ENCODE data around the gene MDM4. TPM values are rescaled to one million over a fixed set of nuclear protein-coding genes. Genes with fewer than 3 reads are reported as not detected.

Gene MDM4
- total RNA-seq, 1 experiment from 2014 or later = 174 TPM

DNA sequence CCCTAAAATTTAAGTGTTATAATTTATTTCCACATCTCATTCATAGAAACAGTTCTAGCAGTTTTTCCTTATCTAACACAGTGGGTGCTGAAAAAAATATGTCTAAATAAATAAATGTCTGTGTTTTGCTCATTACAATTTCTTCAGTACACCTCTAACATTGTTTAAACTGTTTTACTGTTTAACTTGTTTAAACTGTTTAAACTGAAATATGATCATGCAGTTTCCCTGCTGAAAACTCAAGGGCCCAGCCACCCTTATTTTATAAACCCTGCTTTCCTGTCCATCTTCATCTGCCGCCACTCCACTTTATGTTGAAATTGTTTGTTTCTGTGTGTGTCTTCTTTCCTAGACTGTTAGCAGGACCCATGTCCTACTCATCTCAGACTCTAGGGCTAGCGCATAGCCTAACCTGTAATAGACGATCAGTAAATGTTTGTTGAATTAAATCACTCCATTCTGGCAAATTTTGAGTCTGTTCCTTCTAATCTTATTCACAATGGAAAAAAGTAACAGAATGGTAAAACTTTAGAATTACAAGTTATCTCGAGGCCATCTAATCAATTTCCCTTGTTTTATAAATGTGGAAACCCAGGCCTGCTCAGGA is 12.2 kb upstream of the MDM4 start:
- Mint-ChIP-seq H3K9me3 (ENCODE audit: unreplicated experiment) (no peaks in the 10 kb centered on the region), H3K27ac (ENCODE audit: low read depth, unreplicated experiment) (no peak overlapping the region), H3K4me1 (ENCODE audit: insufficient read depth, unreplicated experiment) (peaks cover 29% of the 10 kb centered on the region), H3K36me3 (ENCODE audit: insufficient read depth, unreplicated experiment) (peaks cover 23% of the 10 kb centered on the region), H3K27me3 (ENCODE audit: insufficient read depth, unreplicated experiment) (no peaks in the 10 kb centered on the region), H3K4me3 (ENCODE audit: unreplicated experiment) (no peak overlapping the region)
- CTCF ChIA-PET = interaction anchor here (0.6 to 20.9 kb wide), 48 partner anchors 10 to 1149 kb away, joined by 3 to 1125 read pairs (median 5); partner anchors contain the start of genes MDM4 and PIK3C2B
- intact Hi-C loops (cut with micrococcal nuclease) = loop anchor here (1.0 to 2.0 kb wide), 7 partner anchors 65 to 341 kb away; partner anchors contain the start of gene PPP1R15B
- TF ChIP-seq, protein P1, sequence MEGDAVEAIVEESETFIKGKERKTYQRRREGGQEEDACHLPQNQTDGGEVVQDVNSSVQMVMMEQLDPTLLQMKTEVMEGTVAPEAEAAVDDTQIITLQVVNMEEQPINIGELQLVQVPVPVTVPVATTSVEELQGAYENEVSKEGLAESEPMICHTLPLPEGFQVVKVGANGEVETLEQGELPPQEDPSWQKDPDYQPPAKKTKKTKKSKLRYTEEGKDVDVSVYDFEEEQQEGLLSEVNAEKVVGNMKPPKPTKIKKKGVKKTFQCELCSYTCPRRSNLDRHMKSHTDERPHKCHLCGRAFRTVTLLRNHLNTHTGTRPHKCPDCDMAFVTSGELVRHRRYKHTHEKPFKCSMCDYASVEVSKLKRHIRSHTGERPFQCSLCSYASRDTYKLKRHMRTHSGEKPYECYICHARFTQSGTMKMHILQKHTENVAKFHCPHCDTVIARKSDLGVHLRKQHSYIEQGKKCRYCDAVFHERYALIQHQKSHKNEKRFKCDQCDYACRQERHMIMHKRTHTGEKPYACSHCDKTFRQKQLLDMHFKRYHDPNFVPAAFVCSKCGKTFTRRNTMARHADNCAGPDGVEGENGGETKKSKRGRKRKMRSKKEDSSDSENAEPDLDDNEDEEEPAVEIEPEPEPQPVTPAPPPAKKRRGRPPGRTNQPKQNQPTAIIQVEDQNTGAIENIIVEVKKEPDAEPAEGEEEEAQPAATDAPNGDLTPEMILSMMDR (IDR thresholded peaks at IDR 0.05; ENCODE audit: unreplicated experiment) = no peak
- POLR2A ChIA-PET = interaction anchor here (0.8 to 5.9 kb wide), 13 partner anchors 10 to 303 kb away, joined by 3 to 232 read pairs (median 6); partner anchors contain the start of genes MDM4 and PIK3C2B
- BruUV-seq (replicated peaks) = no TSS peak
- no peak for DNase-seq (ENCODE audit: unreplicated experiment)

DNA sequence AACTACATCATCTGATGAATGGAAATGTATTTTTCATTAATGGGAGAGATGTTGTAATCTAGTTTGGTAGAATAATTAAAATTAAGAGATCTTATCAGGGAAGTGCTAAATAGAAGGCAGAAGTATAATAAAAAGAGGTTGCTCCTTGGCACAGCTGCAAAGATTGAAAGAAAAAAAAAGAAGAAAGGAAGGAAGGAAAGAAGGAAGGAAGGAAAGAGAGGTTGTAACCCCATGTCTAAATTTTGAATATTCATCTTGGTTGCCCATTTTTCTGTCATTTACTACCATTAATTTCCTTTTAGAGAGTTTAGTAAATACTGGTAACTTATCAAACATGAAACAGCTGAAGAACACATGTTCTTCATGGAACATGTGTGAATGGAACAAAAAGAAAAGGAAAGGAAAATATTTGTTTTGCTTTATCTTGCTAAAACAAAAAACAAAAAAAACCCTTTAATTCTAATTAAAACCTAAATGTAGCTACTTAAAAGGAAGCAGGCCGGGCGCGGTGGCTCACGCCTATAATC is 10.5 kb upstream of the MDM4 start:
- Mint-ChIP-seq H3K36me3 (ENCODE audit: insufficient read depth, unreplicated experiment) (peaks cover 23% of the 10 kb centered on the region), H3K9me3 (ENCODE audit: unreplicated experiment) (no peaks in the 10 kb centered on the region), H3K27ac (ENCODE audit: low read depth, unreplicated experiment) (peak overlapping the region; percentile 90), H3K4me3 (ENCODE audit: unreplicated experiment) (peak overlapping the region; percentile 77), H3K4me1 (ENCODE audit: insufficient read depth, unreplicated experiment) (peaks cover 29% of the 10 kb centered on the region), H3K27me3 (ENCODE audit: insufficient read depth, unreplicated experiment) (no peaks in the 10 kb centered on the region)
- TF ChIP-seq, protein P1 (IDR thresholded peaks at IDR 0.05; ENCODE audit: unreplicated experiment) = no peak
- intact Hi-C loops (cut with micrococcal nuclease) = loop anchor here (1.0 kb wide), 2 partner anchors 247 to 302 kb away; no protein-coding TSS in a partner anchor
- POLR2A ChIA-PET = interaction anchor here (0.7 to 5.9 kb wide), 30 partner anchors 10 to 988 kb away, joined by 3 to 232 read pairs (median 10); partner anchors contain the start of genes ETNK2, MDM4, PIK3C2B and PLEKHA6
- no peak for DNase-seq (ENCODE audit: unreplicated experiment)
- BruUV-seq (replicated peaks) = no TSS peak
- CTCF ChIA-PET = interaction anchor here (0.6 to 20.9 kb wide), 22 partner anchors 10 to 820 kb away, joined by 3 to 1125 read pairs (median 4); partner anchors contain the start of genes MDM4 and PIK3C2B

DNA sequence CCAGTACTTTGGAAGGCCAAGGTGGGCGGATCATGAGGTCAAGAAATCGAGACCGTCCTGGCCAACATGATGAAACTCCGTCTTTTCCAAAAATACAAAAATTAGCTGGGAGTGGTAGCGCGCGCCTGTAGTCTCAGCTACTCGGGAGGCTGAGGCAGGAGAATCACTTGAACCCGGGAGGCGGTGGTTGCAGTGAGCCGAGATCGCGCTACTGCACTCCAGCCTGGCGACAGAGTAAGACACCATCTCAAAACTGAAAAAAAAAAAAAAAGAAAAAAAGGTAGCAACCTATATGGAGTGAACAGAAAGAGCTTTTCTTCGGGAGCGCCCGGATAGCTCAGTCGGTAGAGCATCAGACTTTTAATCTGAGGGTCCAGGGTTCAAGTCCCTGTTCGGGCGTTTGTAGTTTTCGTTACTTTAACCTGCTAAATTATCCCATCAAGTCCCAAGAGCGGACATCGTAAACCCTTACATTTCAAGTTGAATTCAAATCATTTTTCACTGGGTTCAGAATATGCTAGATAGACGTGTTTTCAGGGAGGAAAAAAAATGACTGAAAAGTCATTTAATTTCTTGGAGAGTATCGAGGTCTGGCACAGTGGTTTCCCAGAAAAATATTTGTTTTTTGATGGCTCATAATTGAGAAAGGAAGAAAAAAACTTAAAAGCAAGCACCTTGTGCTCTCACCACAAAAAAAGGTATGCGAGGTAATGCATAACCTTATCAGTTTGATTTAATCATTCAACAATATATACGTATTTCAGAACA is 9.8 kb upstream of the MDM4 start:
- TF ChIP-seq, protein P1 (IDR thresholded peaks at IDR 0.05; ENCODE audit: unreplicated experiment) = no peak
- peak; percentile 98 for DNase-seq (ENCODE audit: unreplicated experiment)
- peaks cover 29% of the 10 kb centered on the region for H3K4me1 Mint-ChIP-seq (ENCODE audit: insufficient read depth, unreplicated experiment)
- no peaks in the 10 kb centered on the region for H3K27me3 Mint-ChIP-seq (ENCODE audit: insufficient read depth, unreplicated experiment)
- H3K4me3 Mint-ChIP-seq (ENCODE audit: unreplicated experiment) = peak overlapping the region; percentile 77
- intact Hi-C loops (cut with micrococcal nuclease) = loop anchor here (1.0 kb wide), 2 partner anchors 248 to 301 kb away; no protein-coding TSS in a partner anchor
- CTCF ChIA-PET = interaction anchor here (0.6 to 20.9 kb wide), 24 partner anchors 10 to 820 kb away, joined by 3 to 1125 read pairs (median 4); partner anchors contain the start of genes MDM4 and PIK3C2B
- POLR2A ChIA-PET = interaction anchor here (0.6 to 5.9 kb wide), 42 partner anchors 11 to 987 kb away, joined by 3 to 232 read pairs (median 6); partner anchors contain the start of genes ETNK2, MDM4, PIK3C2B and PLEKHA6
- peak overlapping the region; percentile 90 for H3K27ac Mint-ChIP-seq (ENCODE audit: low read depth, unreplicated experiment)
- no peaks in the 10 kb centered on the region for H3K9me3 Mint-ChIP-seq (ENCODE audit: unreplicated experiment)
- BruUV-seq (replicated peaks) = no TSS peak
- peaks cover 23% of the 10 kb centered on the region for H3K36me3 Mint-ChIP-seq (ENCODE audit: insufficient read depth, unreplicated experiment)
